Mesenchymal stem cell (in vitro differentiated cells and primary cell): Measurements from ENCODE around the gene WWOX.

Experiments
- DNase-seq: peaks from one replicate; pipeline ENCODE4 v3.0.0-alpha.2; 2013
- H2AFZ ChIP-seq: one replicate; pipeline ENCODE4 v1.6.1; 2013; ENCODE audit warnings: low read depth, mild to moderate bottlenecking, control low read depth, inconsistent platforms, low read length, moderate library complexity
- H2AK5ac ChIP-seq: 2 replicates; pipeline ENCODE4 v1.6.1; 2013; ENCODE audit warnings: low read length, moderate library complexity, mild to moderate bottlenecking, inconsistent platforms; ENCODE audit not compliant: severe bottlenecking
- H2BK120ac ChIP-seq: one replicate; pipeline ENCODE4 v1.6.1; 2013; ENCODE audit warnings: low read depth, mild to moderate bottlenecking, inconsistent platforms, low read length, moderate library complexity
- H2BK12ac ChIP-seq, 2 experiments: one replicate each; pipeline ENCODE4 v1.6.1; 2013; ENCODE audit warnings: inconsistent platforms in 2 of 2, low read length in 2 of 2, mild to moderate bottlenecking in 2 of 2, moderate library complexity in 2 of 2, control low read depth in 1 of 2
- H2BK15ac ChIP-seq: one replicate; pipeline ENCODE4 v1.6.1; 2013; ENCODE audit warnings: mild to moderate bottlenecking, low read depth, inconsistent platforms; ENCODE audit not compliant: poor library complexity, severe bottlenecking
- H2BK5ac ChIP-seq: 2 replicates; pipeline ENCODE4 v1.6.1; 2013; ENCODE audit warnings: low read depth, mild to moderate bottlenecking, low read length, control low read depth, inconsistent platforms; ENCODE audit not compliant: poor library complexity, severe bottlenecking
- H3K14ac ChIP-seq, 2 experiments: one replicate each; pipeline ENCODE4 v1.6.1; 2013; ENCODE audit warnings: inconsistent platforms in 2 of 2, low read length in 2 of 2, control low read depth in 1 of 2, mild to moderate bottlenecking in 1 of 2, moderate library complexity in 1 of 2
- H3K18ac ChIP-seq, 2 experiments: one replicate each; pipeline ENCODE4 v1.6.1; 2013; ENCODE audit warnings: inconsistent platforms in 2 of 2, low read length in 2 of 2, control low read depth in 1 of 2, low read depth in 1 of 2, mild to moderate bottlenecking in 1 of 2
- H3K23ac ChIP-seq, 2 experiments: one replicate each; pipeline ENCODE4 v1.6.1; 2013; ENCODE audit warnings: inconsistent platforms in 2 of 2, low read length in 2 of 2, mild to moderate bottlenecking in 2 of 2, moderate library complexity in 2 of 2, control low read depth in 1 of 2
- H3K27ac ChIP-seq: 2 replicates; pipeline ENCODE4 v1.5.1; 2013; ENCODE audit warnings: mild to moderate bottlenecking, moderate library complexity, low read length, control low read depth, inconsistent platforms; ENCODE audit not compliant: poor library complexity, severe bottlenecking
- H3K27me3 ChIP-seq, 2 experiments: 2 replicates each; pipeline versions ENCODE4 v1.6.1 to v1.7.0; 2013; ENCODE audit warnings: low read length in 2 of 2, mild to moderate bottlenecking in 2 of 2, moderate library complexity in 2 of 2, control low read depth in 1 of 2, inconsistent platforms in 1 of 2; ENCODE audit not compliant: control insufficient read depth in 1 of 2, insufficient read depth in 1 of 2
- H3K36me3 ChIP-seq, 2 experiments: 2 replicates each; pipeline versions ENCODE4 v1.6.1 to v1.7.0; 2013; ENCODE audit warnings: low read length in 2 of 2, control low read depth in 1 of 2, inconsistent platforms in 1 of 2, low read depth in 1 of 2, mild to moderate bottlenecking in 1 of 2; ENCODE audit not compliant: insufficient read depth in 2 of 2, control insufficient read depth in 1 of 2
- H3K4ac ChIP-seq, 2 experiments: one replicate each; pipeline ENCODE4 v1.6.1; 2013; ENCODE audit warnings: inconsistent platforms in 2 of 2, low read length in 2 of 2, mild to moderate bottlenecking in 2 of 2, moderate library complexity in 2 of 2, control low read depth in 1 of 2, low read depth in 1 of 2
- H3K4me1 ChIP-seq: 2 replicates; pipeline ENCODE4 v1.6.1; 2013; ENCODE audit warnings: low read depth, low read length, control low read depth; ENCODE audit not compliant: control insufficient read depth, insufficient read depth
- H3K4me2 ChIP-seq: 2 replicates; pipeline ENCODE4 v1.6.1; 2013; ENCODE audit warnings: low read length, mild to moderate bottlenecking, inconsistent platforms; ENCODE audit not compliant: poor library complexity, severe bottlenecking
- H3K4me3 ChIP-seq, 2 experiments: 2 replicates each; pipeline versions ENCODE4 v1.5.1 to v1.7.0; 2013; ENCODE audit warnings: low read length in 2 of 2, mild to moderate bottlenecking in 2 of 2, control low read depth in 1 of 2, low read depth in 1 of 2; ENCODE audit not compliant: insufficient read depth in 1 of 2
- H3K79me1 ChIP-seq: replicated peaks from 2 replicates; pipeline ENCODE4 v1.6.1; 2013; ENCODE audit warnings: mild to moderate bottlenecking, control low read depth, low read length, inconsistent platforms; ENCODE audit not compliant: poor library complexity, severe bottlenecking
- H3K9ac ChIP-seq: 2 replicates; pipeline ENCODE4 v1.7.0; 2013; ENCODE audit warnings: mild to moderate bottlenecking, low read length, moderate library complexity
- H3K9me3 ChIP-seq: 2 replicates; pipeline ENCODE4 v1.7.0; 2013; ENCODE audit warnings: mild to moderate bottlenecking, low read length; ENCODE audit not compliant: control insufficient read depth
- H4K8ac ChIP-seq: one replicate; pipeline ENCODE4 v1.6.1; 2013; ENCODE audit warnings: inconsistent platforms, mild to moderate bottlenecking, low read length, moderate library complexity
- H4K91ac ChIP-seq: one replicate; pipeline ENCODE4 v1.6.1; 2013; ENCODE audit warnings: mild to moderate bottlenecking, low read length, inconsistent platforms
- WGBS: methylation state at CpG from one replicate; pipeline ENCODE4 v1.1.7; 2013; ENCODE audit warnings: mixed read lengths; 5-methylcytosine and 5-hydroxymethylcytosine counted together

Gene WWOX

GRCh38 chr16:78638371-78638770 is 538.9 kb downstream of the WWOX start:
- Histone ChIP-seq H3K18ac (no peak overlapping the region), H2BK15ac (no peak overlapping the region), H2BK120ac (no peak overlapping the region), H3K9ac (no peak overlapping the region), H3K27me3 (no peaks in the 10 kb centered on the region), H3K79me1 (no peaks in the 10 kb centered on the region), H3K4me2 (no peak overlapping the region), H3K23ac (no peak overlapping the region), H3K4ac (no peak overlapping the region), H3K9me3 (no peaks in the 10 kb centered on the region), H2BK12ac (no peak overlapping the region), H3K14ac (no peak overlapping the region), H3K36me3 (no peaks in the 10 kb centered on the region), H2AK5ac (no peak overlapping the region), H2BK5ac (no peak overlapping the region), H3K4me1 (peaks cover 6% of the 10 kb centered on the region), H4K91ac (no peak overlapping the region), H3K4me3 (no peak overlapping the region), H3K27ac (no peak overlapping the region), H2AFZ (no peak overlapping the region), H4K8ac (no peak overlapping the region)
- DNase-seq = no peak
- 92% methylated on average over 4 of the region's 4 CpGs for WGBS

GRCh38 chr16:78639775-78640174 is 540.3 kb downstream of the WWOX start:
- Histone ChIP-seq H2BK15ac (no peak overlapping the region), H3K36me3 (no peaks in the 10 kb centered on the region), H3K79me1 (no peaks in the 10 kb centered on the region), H3K27me3 (no peaks in the 10 kb centered on the region), H3K4me2 (no peak overlapping the region), H3K9me3 (no peaks in the 10 kb centered on the region), H2AK5ac (no peak overlapping the region), H4K91ac (no peak overlapping the region), H2BK5ac (no peak overlapping the region), H3K27ac (no peak overlapping the region), H3K4me1 (peaks cover 6% of the 10 kb centered on the region), H3K18ac (no peak overlapping the region), H3K4me3 (no peak overlapping the region), H2AFZ (no peak overlapping the region), H2BK120ac (no peak overlapping the region), H4K8ac (no peak overlapping the region), H2BK12ac (no peak overlapping the region), H3K14ac (no peak overlapping the region), H3K9ac (no peak overlapping the region), H3K23ac (no peak overlapping the region), H3K4ac (no peak overlapping the region)
- 90% methylated on average over 3 of the region's 3 CpGs for WGBS
- DNase-seq = no peak

- no peak overlapping the region for H4K8ac ChIP-seq
- DNase-seq = no peak
- H2BK15ac ChIP-seq = no peak overlapping the region
- no peak overlapping the region for H3K18ac ChIP-seq
- no peak overlapping the region for H3K9ac ChIP-seq
- H2BK5ac ChIP-seq = no peak overlapping the region
- no peak overlapping the region for H3K14ac ChIP-seq
- no peak overlapping the region for H3K27ac ChIP-seq
- H2AFZ ChIP-seq = no peak overlapping the region
- H4K91ac ChIP-seq = no peak overlapping the region
- no peaks in the 10 kb centered on the region for H3K36me3 ChIP-seq
- WGBS = 83% methylated on average over 5 of the region's 6 CpGs
- no peak overlapping the region for H3K4ac ChIP-seq
- H2BK120ac ChIP-seq = no peak overlapping the region
- no peak overlapping the region for H2AK5ac ChIP-seq
- no peak overlapping the region for H3K4me2 ChIP-seq
- no peaks in the 10 kb centered on the region for H3K9me3 ChIP-seq
- H3K27me3 ChIP-seq = no peaks in the 10 kb centered on the region
- no peak overlapping the region for H3K4me3 ChIP-seq
- no peaks in the 10 kb centered on the region for H3K79me1 ChIP-seq
- H2BK12ac ChIP-seq = no peak overlapping the region
- H3K4me1 ChIP-seq = peaks cover 6% of the 10 kb centered on the region
- no peak overlapping the region for H3K23ac ChIP-seq
These were observed 541.4 kb downstream of the WWOX start for GRCh38 chr16:78640886-78641285.

- Histone ChIP-seq H3K9me3 (no peaks in the 10 kb centered on the region), H2BK15ac (no peak overlapping the region), H2BK120ac (no peak overlapping the region), H2BK12ac (no peak overlapping the region), H3K18ac (no peak overlapping the region), H3K27me3 (no peaks in the 10 kb centered on the region), H3K4me2 (no peak overlapping the region), H4K91ac (no peak overlapping the region), H3K4me1 (peaks cover 6% of the 10 kb centered on the region), H3K27ac (no peak overlapping the region), H4K8ac (no peak overlapping the region), H3K23ac (no peak overlapping the region), H3K36me3 (no peaks in the 10 kb centered on the region), H3K4me3 (no peak overlapping the region), H2AFZ (no peak overlapping the region), H3K4ac (no peak overlapping the region), H2AK5ac (no peak overlapping the region), H3K14ac (no peak overlapping the region), H2BK5ac (no peak overlapping the region), H3K79me1 (no peaks in the 10 kb centered on the region), H3K9ac (no peak overlapping the region)
- no peak for DNase-seq
- 89% methylated on average over 7 of the region's 8 CpGs for WGBS
These were observed 542.0 kb downstream of the WWOX start for GRCh38 chr16:78641433-78641832.
